Subcutaneous preadipocyte (primary cell): ENCODE measurements around the gene ZMYM2. TPM values are rescaled to one million over a fixed set of nuclear protein-coding genes. Genes with fewer than 3 reads are reported as not detected.

Experiments
- total RNA-seq: library from RNA; depleted of rRNA; stranded (reverse); fragments of >200 nt; gene quantifications from 2 replicates; pipeline ENCODE4 v1.2.3, GENCODE V29; 2012

ZMYM2 gene
- total RNA-seq, result 35.2 and 36.7 TPM in 2 replicates

GRCh38 chr13:19958155-19959111, at the start of gene ZMYM2:
ZMYM2 (plus strand) TSS chr13:19958727; CDS start chr13:19993073, 34,346 bp downstream.

Other genes with a start within 250 kb of the ZMYM2 start
- 37.1 and 56.5 TPM in 2 replicates for gene PSPC1, start 175.8 kb upstream of the ZMYM2 start, total RNA-seq
- 7.0 and 8.6 TPM in 2 replicates for gene ZMYM5, start 95.1 kb upstream of the ZMYM2 start, total RNA-seq
- gene GJA3, start 202.3 kb downstream of the ZMYM2 start, total RNA-seq, result 1.1 and 2.2 TPM in 2 replicates
- gene GJB2, start 234.2 kb downstream of the ZMYM2 start, total RNA-seq, result 1.5 and 2.7 TPM in 2 replicates